OCI-LY3 (cell line): ENCODE measurements around the gene CHGA.

Source experiments
- EZH2phosphoT487 ChIP-seq: fragments of 200-600 bp; shearing (Covaris generic); IDR thresholded peaks from 2 replicates; pipeline ENCODE4 v1.6.1; 2018; ENCODE audit warnings: antibody characterized with exemption, mixed run types, low read depth
- TF ChIP-seq, protein P1 (sequence below): fragments of 200-600, 300-600 bp; sonication (generic); IDR thresholded peaks from 2 replicates; pipeline ENCODE4 v1.5.1; 2014; ENCODE audit warnings: antibody characterized with exemption, low read length, low read depth

DNA sequence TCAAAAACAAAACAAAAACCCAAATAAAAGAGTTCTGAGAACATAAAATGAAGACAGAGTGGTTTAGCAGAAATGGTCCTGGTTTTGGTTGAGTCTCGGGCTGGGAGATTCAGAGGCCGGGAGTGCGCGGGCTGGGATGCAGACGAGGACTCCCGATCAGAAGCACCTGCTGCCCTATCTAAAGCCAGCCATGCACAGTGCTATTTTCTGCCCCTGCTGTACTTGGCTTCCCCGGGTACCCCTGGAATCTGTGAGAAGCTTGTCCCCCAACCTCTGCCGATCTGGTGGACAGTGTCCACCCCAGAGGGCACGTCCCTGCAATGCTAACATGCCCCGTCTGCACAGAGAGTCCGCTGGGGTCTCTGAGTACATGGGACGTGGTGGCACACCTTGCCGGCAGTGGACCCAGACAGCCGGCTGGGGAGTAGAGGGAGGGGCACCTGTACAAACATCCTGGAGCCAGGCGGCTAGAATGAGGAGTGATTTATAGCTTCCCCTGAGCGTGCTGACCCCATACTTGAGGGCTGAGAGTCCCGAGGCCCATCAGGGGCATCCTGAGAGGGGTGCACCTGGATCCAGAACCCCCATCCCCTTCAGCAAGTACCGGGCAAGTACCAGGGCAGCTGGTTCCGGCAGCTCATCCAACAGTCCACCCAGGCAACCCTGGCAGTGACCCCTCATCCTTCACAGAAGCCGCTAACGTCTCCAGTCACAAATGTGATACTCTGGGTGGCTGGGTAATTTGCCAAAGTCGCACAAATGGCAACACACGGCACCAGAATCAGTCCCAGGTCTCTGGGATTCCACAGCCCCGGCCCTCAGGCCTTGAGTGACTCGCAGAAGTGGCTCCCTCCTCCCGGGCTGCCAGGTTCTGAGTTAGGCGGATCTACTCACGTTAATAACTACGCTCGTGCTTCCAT lies 37.1 kb downstream of the CHGA start:
- TF ChIP-seq, protein P1, sequence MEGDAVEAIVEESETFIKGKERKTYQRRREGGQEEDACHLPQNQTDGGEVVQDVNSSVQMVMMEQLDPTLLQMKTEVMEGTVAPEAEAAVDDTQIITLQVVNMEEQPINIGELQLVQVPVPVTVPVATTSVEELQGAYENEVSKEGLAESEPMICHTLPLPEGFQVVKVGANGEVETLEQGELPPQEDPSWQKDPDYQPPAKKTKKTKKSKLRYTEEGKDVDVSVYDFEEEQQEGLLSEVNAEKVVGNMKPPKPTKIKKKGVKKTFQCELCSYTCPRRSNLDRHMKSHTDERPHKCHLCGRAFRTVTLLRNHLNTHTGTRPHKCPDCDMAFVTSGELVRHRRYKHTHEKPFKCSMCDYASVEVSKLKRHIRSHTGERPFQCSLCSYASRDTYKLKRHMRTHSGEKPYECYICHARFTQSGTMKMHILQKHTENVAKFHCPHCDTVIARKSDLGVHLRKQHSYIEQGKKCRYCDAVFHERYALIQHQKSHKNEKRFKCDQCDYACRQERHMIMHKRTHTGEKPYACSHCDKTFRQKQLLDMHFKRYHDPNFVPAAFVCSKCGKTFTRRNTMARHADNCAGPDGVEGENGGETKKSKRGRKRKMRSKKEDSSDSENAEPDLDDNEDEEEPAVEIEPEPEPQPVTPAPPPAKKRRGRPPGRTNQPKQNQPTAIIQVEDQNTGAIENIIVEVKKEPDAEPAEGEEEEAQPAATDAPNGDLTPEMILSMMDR, result no peak
- TF ChIP-seq EZH2phosphoT487, result no peak
